Hematopoietic multipotent progenitor cell treated with erythropoietin and hydrocortisone succinate and interleukin-3 and kit ligand, for 15 days (in vitro differentiated cells): Measurements from ENCODE around the gene CD6.

Experiments
- DNase-seq: peaks from one replicate; pipeline ENCODE4 v3.0.0-alpha.2; 2015; ENCODE audit warnings: low spot score

The CD6 gene

DNA sequence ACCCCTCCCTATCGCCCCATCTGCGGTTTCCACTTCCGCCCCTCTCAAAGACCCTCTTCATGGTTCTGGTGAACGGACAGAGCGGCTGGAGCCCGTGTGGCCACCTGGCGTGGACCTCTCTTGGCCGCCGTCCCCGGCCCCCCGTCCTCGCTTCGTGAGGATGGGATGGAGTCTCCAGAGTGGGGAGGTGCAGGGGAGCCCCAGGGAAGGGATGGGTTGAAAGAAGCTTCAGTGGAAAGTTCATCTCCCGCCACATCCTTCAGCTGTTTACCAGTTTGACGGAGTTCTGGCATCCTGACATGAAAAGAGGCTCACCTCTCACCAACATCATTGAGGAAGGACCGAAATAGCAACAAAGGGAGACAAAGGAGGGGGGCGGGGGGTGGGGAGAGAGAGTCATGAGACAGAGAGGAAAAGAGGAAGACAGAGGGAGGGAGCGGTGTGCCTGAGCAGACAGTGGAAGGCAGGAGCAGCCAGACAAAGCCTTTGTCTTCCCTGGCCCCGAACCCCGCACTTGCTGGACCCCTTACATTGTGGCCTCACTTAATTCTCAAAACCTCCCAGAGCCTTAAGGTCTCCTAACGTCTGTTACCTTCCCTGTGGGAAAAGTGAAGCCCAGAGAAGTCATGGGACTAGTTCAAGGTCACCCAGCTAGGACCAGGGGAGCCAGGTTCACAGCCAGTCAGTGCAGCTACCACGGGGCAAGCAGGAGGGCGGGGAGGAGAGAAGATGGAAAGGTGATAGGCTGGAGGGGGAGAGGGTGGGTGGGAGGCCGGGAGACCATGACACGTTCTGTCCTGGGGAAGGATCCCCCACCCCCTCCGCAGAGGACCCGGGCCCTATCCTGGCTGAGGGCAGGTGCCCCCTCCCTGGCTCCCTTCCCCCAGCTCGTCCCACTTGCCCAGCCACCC is 54.9 kb downstream of the CD6 start:
- DNase-seq = no peak

DNA sequence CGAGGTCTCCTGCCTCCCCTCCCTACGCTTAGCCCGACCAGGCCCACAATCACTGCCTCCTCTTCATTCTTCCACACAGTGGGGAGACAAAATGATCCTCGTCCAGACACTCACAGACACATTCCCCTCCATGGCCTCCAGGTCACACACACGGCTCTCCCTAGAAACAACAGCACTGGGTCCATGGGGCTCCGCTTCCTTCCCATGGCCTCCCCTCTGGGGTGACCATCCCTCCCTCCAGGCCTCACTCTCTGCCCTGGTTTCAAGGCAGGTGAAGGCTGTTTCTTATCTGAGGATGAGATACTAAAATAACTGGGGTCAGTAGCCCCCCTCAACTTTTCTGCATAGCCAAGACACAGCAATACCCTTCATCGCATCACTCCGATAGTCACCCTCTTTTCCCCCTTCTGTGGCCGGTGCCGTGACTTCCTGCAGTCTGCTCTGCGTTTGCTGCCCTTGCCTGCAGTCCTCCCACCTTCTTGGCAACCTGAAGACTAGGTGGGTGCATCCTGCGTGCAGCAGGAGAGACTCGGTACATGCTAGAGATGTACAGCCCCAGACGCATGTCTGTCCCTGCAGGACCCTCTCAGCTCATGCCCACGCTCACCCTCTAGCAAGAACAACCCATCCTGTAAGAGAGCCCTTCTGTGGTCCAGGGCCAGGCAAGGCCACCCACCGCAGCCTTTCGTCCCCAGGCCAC is 55.8 kb downstream of the CD6 start:
- DNase-seq = no peak

DNA sequence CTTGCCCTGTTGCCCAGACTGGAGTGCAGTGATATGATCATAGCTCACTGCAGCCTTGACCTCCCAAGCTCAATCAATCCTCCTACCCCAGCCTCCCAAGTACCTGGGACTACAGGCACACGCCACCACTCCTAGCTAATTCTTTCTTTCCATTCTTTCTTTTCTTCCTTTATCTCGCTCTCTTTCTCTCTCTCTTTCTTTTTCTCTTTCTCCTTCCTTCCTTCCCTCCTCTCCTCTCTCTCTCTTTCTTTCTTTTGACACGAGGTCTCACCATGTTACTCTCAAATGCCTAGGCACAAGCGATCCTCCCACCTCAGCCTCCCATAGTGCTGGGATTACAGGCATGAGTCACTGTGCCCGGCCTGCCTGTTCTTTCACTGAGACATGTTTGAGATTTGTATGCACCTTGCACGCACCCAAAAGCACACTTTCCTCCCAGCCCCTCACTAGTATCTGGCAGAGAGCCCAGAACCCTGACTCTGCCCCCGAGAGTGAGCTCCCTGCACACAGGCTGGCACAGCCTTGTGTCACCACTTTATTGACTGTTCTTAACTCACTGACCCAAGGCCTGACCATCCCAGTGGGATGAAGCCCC is 56.8 kb downstream of the CD6 start:
- DNase-seq = no peak

DNA sequence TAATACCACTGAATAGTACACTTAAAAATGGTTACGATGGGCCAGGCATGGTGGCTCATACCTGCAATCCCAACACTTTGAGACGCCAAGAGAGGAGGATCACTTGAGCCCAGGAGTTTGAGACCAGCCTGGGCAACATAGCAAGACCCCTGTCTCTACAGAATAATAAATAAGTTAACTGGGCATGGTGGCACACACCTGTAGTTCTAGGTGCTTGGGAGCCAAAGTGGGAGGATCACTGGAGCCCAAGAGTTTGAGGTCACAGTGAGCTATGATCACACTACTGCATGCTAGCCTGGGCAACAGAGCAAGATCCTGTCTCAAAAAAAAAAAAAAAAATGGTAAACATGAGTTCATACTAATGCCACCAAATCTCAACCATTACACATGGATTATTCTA is 61.3 kb downstream of the CD6 start:
- no peak for DNase-seq

DNA sequence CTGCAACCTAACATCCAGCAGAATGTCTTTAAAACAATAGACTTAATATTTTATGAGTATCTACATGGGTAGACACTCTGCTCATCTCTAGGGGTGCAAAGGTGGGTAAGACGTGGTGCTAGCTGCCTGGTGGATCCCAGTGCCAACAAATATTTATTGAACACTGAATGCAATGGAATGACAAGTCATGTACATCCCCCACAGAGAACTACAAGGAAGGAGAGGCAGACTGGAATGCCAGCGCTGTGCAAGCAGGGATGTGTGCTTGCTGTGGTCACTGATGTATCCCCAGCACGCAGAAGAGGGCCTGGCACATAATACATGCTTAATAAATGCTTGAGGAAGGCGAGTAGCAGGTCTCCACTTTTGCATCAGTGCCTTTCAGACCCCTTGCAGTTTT is 61.9 kb downstream of the CD6 start:
- DNase-seq = no peak

DNA sequence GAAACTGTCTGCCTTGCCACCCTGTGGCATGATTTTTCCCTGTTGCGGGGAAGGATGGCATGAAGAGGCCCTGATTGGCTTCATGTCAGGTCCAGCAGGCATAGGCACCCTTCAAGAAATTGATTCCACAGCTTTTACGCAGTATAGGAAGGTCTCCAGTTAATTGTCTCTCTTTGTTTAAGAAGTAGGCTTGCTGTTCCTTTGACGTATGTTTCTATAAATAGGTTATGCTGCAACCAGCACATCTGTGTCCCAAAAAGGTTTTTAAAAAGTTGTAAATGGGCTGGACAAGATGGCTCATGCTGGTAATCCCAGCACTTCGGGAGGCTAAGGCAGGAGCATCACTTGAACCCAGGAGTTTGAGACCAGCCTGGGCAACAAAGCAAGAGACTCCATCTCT is 62.6 kb downstream of the CD6 start:
- DNase-seq = no peak

DNA sequence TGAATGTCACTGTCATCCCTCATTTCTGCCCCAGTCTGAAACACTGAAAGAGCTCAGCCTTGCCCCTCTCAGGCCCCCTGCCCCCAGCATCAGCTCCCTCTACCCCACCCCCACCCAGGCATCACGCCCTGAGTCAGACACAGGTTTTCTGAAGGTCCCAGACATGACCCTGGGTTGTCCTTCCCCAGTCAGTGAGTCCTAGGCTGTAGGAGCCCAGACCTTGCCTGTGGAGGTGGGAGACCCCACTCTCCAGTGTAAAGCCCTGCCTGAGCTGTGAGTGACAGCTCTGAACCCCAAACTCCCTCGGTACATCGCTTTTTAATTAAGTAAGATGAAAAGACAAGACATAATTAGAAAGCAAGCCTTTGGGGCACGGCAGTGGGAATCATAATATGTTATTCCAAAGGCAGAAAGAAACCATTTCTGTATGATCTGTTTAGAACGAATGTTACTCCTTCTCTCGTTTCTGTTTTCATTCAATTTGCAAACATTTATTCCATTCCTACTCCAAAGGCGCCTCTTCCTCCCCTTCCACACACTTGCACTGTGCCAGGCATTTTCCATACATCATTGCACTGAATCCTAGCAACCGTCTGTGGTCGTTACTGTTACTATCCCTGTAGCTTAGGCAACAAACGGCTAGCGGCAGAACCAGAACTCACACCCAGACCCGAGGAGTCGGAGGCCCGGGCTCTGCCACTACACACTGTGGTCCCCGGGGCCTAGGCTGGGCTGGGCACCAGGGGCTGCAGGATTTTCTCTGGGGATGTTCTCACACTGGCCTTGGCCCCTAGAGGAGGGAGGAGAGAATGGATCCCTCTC is 63.4 kb downstream of the CD6 start:
- no peak for DNase-seq

DNA sequence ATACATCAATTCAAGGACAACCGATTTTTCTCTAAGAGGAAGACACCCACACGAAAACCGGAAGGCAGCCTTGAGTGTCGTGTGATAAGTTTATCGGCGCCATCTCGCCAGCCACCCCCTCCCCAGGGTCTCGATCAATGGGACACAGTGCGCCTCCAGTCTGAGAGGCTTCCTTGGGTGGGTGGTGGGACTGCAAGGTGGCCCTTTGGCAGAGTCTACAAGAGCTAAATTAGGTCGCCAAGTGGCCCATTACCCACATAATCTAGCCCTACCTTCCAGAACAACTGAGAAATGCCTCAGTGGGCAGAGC is 64.0 kb downstream of the CD6 start:
- DNase-seq = no peak

DNA sequence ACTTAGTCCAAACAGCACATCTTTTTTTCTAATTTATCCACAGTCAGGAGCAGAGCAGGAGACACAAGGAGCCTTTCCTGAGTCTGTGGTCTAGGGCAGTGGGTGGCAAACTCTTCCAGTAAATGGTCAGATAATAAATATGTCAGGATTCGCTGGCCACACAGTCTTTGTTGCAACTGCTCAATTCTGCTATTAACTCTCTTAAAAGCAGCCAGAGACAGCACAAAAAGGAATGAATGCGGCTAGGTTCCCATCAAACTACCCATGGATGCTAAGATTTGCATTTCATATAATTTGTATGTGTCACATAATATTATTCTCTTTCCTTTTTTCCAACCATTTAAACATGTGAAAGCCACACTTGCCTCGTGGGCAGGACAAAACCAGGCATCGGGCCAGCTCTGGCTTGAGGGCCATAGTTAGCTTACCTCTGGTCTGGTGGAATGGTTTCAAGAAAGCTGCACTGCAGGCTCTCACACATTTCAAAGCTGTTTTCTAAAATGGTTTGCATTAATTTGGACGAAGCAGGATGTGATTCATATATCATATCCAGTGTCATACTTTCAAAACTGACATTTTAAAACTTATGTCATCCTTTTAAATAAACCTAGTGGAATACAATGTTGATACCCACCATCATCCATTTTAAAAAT is 66.1 kb downstream of the CD6 start:
- no peak for DNase-seq

DNA sequence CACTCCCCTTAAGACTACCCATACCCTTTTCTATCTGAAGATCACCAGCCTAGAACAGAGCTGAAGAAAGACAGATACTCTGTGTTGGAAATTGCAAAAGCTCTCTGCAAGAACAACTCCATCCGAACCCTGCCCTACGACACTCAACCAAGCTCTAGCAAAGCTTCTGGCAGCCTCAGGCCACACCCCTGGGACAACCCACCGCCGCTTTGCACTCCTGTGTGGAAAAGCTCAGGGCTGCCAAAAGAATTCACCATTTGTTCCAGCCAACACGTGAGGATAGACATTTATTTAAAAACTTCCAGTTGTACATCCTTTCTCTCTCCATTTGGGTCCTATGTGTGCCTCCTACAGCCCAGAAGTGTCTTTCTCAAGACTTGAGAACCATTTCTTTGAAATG is 68.4 kb downstream of the CD6 start:
- DNase-seq = no peak

DNA sequence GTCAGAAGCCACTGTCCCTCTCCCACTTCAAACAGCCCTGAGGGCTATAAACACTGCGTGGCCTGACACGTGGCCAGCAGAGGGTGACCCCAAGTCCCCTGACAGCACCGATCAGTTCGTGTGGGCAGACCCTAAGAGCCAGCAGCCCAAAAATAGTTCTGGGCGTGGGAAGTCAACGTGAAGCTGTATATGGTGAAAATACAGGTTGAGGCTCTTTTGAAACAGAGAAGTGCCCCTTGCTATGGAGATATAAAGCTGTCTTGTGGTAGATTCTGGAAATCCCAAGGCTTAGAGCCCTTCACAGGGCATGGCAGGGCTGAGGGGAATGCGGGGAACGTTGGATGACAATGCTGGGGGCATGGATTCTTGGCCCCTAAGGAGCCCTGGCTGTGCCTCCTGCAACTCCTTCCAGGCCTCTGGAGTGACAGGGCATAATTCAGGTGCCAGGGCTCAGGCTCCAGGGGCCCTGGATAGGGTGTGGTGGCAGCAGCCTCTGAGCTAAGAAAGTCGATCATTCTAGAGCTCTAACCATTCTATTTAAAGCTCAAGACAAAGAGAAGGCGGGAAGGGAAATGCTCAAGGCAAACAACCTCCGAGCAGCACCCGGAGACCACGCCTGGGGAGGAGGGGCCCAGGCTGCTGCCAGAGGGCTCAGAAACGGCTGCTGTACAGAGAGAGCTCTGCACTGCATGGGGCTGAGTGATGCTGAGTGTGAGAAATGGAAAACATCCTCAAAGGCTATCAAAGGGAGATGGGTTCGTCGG is 70.5 kb downstream of the CD6 start:
- DNase-seq = no peak

DNA sequence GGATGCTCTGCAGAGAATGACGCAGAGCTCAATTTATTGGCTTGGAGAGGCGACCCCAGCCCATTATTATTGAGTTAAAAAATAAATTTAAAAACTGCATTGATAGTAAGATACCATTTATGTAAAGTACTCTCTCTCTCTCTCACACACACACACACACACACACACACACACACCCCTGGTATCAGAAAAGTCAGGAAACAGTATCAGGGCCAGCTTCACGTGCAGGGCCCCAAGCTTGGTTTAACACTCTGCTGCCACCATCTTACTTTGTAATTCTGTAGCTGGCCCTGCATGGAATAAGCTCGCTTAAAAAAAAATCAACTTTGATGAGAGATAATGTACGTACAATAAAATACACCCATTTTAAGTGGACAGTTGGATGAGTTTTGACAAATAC is 71.1 kb downstream of the CD6 start:
- DNase-seq = no peak

DNA sequence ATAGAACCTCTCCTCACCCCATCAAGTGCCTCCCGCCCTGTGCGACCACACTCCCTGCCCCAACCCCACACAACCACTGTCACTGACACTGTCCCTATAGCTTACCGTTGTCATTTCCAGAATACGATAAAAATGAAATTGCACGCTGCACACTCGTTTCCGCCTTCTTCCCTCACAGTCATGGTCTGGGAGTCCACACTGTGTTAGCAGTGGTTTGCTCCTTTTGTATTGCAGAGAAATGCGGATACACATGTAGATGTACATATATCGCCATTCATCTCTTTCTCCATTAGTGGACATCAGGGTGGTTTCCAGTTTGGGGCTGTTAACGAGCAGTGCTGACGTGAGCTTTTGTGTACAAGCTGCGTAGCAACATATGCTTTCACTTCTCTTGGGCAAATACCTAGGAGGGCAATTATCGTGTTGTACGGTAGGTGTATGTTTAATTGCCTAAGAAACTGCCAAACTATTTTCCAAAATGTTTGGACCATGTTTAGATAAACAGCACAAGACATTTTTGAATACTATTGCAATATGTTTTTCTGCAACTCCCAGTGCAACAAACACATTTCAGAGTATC is 71.6 kb downstream of the CD6 start:
- DNase-seq = no peak

DNA sequence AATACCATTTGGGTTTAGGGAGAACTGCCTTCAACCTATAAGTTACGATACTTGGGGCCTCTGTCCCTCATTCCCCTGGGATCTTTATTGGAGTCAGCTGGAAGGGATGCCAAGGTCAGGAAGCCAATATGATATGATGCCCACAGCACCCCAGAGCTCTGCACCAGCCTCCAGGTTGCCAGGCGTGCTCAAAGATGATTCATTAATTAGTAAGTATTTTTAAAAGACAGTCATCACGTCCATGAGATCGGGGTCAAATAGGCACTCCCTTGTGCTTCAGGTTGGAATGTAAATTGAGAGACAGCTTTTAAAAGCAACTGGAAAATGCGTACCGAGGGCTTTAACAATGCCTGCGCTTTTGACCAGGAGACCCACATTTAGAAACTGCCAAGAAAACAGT is 73.8 kb downstream of the CD6 start:
- DNase-seq = no peak

DNA sequence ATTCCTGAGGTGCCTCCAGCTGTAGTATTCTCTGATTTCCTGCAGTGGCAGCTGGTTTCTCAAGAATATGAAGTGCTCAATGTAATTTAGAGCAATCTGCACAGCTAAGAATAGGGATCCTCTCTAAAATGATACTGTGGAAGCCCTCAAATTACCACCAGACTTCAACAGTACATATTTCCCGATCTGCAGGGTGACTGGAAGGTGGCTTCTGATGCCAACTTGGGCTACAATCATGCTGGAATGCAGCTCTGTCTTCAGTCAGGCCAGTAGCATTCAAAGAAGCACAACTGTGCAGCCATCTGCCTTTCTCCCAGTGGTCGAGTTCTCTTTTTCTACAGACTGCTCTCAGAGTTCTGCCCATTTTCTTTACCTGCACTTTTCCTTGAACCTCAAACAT is 75.4 kb downstream of the CD6 start:
- DNase-seq = no peak

DNA sequence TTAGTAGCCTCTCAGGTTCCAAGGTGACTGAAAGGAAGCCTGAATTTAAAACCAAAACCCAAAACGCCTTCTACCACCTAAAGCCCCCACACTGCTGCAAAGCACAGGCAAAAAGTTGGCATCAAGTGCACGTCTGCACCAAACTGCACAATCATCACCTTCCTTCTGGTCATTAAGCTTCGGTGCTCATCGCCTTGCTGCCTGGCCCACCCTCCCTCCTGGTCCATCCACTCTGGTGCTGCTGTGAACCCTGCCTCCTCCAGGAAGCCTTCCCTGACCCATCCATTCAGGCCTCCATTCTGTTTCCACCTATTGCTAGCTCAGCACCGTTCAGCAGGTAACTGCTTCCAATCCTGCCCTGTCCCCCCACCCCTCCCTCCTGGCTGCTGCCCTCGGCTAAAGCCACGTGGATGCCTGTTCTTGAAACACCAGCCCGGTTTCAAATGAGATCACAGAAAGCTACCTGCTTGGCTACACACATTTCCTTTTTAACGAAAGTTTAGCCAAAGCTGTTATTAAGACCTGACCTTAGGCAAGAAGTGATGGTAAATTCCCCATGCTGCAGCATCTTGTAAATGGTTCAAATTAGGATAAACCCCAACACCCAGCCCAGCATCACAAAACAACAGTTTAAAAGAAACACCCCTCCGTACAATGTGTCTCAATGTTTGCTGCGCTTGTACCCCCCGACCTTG is 77.0 kb downstream of the CD6 start:
- DNase-seq = no peak

DNA sequence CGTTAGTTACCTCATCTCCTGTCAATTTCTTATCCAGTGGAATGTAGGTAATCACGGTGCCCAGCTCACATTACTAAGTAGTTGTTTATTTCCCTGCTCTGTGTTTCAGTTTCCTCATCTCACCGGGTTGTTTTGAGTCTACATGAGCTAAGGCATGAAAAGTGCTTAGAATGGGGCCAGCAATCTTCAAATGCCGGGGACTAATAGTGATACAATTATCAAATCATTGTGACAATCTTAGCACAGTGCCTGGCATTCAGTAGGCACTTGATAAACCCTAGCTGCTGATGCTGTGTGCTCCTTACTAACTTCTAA is 77.5 kb downstream of the CD6 start:
- DNase-seq = no peak

DNA sequence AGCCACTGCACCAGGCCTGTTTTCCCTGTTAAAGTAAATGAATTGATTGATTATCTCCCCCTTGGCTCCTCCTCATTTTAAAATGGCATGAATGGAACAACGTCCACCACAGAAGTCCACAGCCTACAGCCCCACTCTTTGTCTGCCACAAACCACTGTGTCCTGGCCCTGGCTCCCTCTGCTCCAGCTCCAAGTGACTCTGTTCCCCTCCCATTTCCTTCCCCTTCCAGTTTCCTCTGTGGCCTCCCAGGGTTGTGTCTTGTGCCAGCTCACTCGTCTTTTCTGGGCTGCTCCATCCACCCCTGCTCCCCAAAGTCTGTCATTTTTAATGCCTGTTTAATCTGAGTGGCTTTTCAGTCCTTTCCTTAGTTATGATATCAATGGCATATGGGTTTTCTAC is 78.4 kb downstream of the CD6 start:
- DNase-seq = no peak

DNA sequence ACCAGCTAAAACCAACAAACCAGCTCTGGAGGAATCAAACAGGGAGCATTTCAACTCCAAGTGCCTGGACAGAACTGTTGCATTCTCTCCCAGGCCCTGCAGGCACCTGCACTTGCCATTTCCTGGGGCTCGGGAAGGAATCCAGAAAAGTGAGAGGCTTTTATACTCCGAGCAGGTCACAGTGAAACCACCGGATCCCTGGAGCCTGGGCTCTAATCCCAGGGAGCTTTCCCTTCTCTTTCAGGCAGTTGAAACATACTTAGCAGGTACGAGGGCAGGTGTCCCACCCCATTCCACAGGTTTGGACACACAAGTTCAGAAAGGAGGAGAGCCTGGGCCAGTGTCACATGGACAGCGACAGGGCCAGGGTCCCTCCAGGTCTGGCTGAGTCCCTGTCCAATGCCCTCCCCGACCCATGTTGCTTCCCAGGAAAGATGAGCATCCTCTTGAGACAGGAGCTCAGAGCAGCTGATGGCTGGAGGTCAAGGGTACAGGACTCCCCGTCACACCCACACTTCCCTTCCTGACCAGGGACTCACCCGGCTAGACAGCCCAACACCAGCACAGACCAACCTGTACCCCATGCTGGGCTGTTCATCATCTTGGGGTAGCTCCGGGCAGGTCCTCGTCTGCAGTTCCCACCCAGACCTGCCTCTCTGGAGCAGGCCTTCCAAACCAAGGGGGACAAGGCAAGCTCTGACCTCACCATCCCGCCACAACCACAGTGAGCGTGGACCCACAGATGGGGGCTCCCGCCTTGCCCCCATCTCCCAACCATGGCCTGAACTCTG is 80.9 kb downstream of the CD6 start:
- no peak for DNase-seq

DNA sequence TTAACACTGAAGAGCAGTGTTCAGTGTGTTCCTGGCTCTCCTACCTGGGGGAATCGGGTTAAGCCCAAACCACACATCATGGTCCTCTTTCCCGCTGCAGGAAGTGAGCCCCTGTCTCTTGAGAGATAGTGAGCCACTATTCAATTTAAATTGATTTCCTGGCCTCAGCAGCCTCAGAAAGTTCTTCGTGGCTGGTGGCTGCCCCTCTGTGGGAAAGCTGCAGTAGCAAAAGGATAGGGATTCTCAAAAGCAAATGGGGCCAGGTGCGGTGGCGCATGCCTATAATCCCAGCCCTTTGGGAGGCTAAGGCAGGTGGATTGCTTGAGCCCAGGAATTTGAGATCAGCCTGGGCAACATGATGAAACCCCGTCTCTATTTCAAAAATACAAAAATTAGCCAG is 81.7 kb downstream of the CD6 start:
- DNase-seq = no peak
